WTC11 (cell line): ENCODE results near the gene ATF6B.

Experiments used
- CTCF ChIP-seq: fragments of 200-600 bp; IDR thresholded peaks from 2 replicates; pipeline ENCODE4 v1.8.0; 2022; ENCODE audit warnings: antibody characterized with exemption
- NR3C1 ChIP-seq: sonication (generic); formaldehyde crosslinking; conservative IDR thresholded peaks from 2 replicates; pipeline ENCODE4 v1.8.1; 2023; ENCODE audit warnings: low read depth, mild to moderate bottlenecking, missing genetic modification reagents

DNA sequence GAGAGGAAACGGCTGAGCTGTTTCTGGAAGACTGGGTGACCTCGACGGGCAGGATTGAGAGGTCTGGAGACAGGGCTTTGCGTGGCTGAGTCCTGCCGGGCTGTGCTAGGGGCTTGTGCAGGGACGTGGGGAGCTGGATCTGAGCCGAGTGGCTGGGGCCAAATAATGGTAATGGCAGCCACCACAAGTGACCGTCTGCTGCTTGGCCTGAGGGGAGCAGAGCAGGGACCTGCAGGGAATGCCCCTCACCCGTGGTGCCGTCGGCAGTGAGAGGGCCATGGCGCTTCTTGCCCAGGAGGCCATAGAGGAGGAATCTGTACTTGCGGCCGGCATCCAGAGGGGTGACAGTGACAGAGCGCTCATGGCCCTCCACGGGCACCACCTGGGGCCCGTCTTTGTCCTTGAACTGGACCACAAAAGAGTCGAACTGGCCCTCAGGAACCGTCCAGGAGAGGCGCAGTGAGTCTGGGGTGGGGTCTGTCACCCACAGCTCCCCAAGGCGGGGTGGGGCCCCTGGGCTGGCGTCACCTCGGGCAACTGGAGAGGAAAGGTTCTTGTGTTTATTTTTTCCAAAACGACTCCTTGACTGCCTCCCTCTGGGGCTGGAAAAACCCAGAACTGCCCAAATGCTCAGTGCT lies 58.0 kb downstream of the ATF6B start:
- TF ChIP-seq CTCF (no peak), NR3C1 (CRISPR knock-in tag) (no peak)
